Raji (cell line): ENCODE measurements around the gene LCLAT1.

Experiments
- POLR2A ChIP-seq: IDR thresholded peaks from 2 replicates; pipeline ENCODE4 v1.6.1; 2011; ENCODE audit warnings: low read depth, low read length, control low read depth; ENCODE audit not compliant: insufficient read depth

LCLAT1 gene

GRCh38 chr2:30459140-30459539, 12.1 kb downstream of the LCLAT1 start:
- TF ChIP-seq POLR2A: no peak

GRCh38 chr2:30462131-30462857, 15.2 kb downstream of the LCLAT1 start:
- TF ChIP-seq POLR2A: no peak

GRCh38 chr2:30463535-30463934, 16.5 kb downstream of the LCLAT1 start:
- TF ChIP-seq POLR2A: no peak

- no peak for TF ChIP-seq POLR2A
Measured at GRCh38 chr2:30464544-30465170, 17.6 kb downstream of the LCLAT1 start.

GRCh38 chr2:30465171-30465545, 18.1 kb downstream of the LCLAT1 start:
- no peak for TF ChIP-seq POLR2A

- TF ChIP-seq POLR2A: no peak
Measured at GRCh38 chr2:30466216-30466615, 19.2 kb downstream of the LCLAT1 start.

- TF ChIP-seq POLR2A: no peak
Measured at GRCh38 chr2:30470426-30470825, 23.4 kb downstream of the LCLAT1 start.

- no peak for TF ChIP-seq POLR2A
Measured at GRCh38 chr2:30472326-30472725, 25.3 kb downstream of the LCLAT1 start.

GRCh38 chr2:30475542-30475941, 28.5 kb downstream of the LCLAT1 start:
- no peak for TF ChIP-seq POLR2A

GRCh38 chr2:30476636-30477035, 29.6 kb downstream of the LCLAT1 start:
- TF ChIP-seq POLR2A: no peak

- no peak for TF ChIP-seq POLR2A
Measured at GRCh38 chr2:30480703-30481322, 33.8 kb downstream of the LCLAT1 start.

- TF ChIP-seq POLR2A: no peak
Measured at GRCh38 chr2:30481323-30481800, 34.3 kb downstream of the LCLAT1 start.

GRCh38 chr2:30482011-30482410, 35.0 kb downstream of the LCLAT1 start:
- no peak for TF ChIP-seq POLR2A

- TF ChIP-seq POLR2A: no peak
Measured at GRCh38 chr2:30484145-30484544, 37.1 kb downstream of the LCLAT1 start.

- no peak for TF ChIP-seq POLR2A
Measured at GRCh38 chr2:30484995-30485394, 37.9 kb downstream of the LCLAT1 start.

GRCh38 chr2:30486655-30487054, 39.6 kb downstream of the LCLAT1 start:
- TF ChIP-seq POLR2A: no peak

- TF ChIP-seq POLR2A: no peak
Measured at GRCh38 chr2:30487603-30488002, 40.6 kb downstream of the LCLAT1 start.
